AG04450 (cell line): ENCODE measurements around the gene YPEL1. TPM values are rescaled to one million over a fixed set of nuclear protein-coding genes. Genes with fewer than 3 reads are reported as not detected.

Source experiments
- CTCF ChIA-PET: fragments of 300-600, 350-600 bp; formaldehyde crosslinking; extraction: SDS; loops from one replicate; lab custom pipeline; 2022; ENCODE audit warnings: antibody characterized with exemption, inconsistent platforms; lab: Charles Lee
- POLR2A ChIA-PET: fragments of 350-600 bp; formaldehyde crosslinking; extraction: SDS; loops from one replicate; lab custom pipeline; 2021; ENCODE audit warnings: antibody characterized with exemption, inconsistent platforms; lab: Yijun Ruan, JAX
- DNase-seq: peaks from one replicate; pipeline ENCODE4 v3.0.0-alpha.2; 2011; ENCODE audit warnings: low read depth, low spot score
- H3K27ac ChIP-seq: one replicate; pipeline ENCODE4 v1.5.1; 2012; ENCODE audit warnings: low read depth, low read length, control low read depth
- H3K27me3 ChIP-seq: one replicate; pipeline ENCODE4 v1.6.0; 2012; ENCODE audit warnings: low read length; ENCODE audit not compliant: control insufficient read depth, insufficient read depth
- H3K4me3 ChIP-seq: 2 replicates; pipeline ENCODE4 v1.5.1; 2011; ENCODE audit warnings: mild to moderate bottlenecking, low read depth, low read length, control low read depth
- H3K9me3 ChIP-seq: 2 replicates; pipeline ENCODE4 v1.5.1; 2012; ENCODE audit warnings: low read length; ENCODE audit not compliant: control insufficient read depth, insufficient read depth
- CTCF ChIP-seq: IDR thresholded peaks from 2 replicates; pipeline ENCODE4 v1.5.1; 2011; ENCODE audit warnings: low read depth, low read length, control low read depth, inconsistent platforms
- polyA plus RNA-seq: library from polyadenylated mRNA; depleted of rRNA; stranded (reverse); fragments of >200 nt; gene quantifications from 2 replicates; pipeline ENCODE4 v1.2.3, GENCODE V29; 2011

Gene YPEL1
- polyA plus RNA-seq, 1 experiment = 5.5 TPM

GRCh38 chr22:21707677-21708076 is 27.9 kb downstream of the YPEL1 start:
- Histone ChIP-seq H3K27me3 (no peaks in the 10 kb centered on the region), H3K4me3 (no peak overlapping the region), H3K9me3 (no peaks in the 10 kb centered on the region), H3K27ac (no peak overlapping the region)
- POLR2A ChIA-PET = interaction anchor here (0.6 kb wide), 1 partner anchor 10 kb away, joined by 5 read pairs; no protein-coding TSS in a partner anchor
- DNase-seq = no peak
- TF ChIP-seq CTCF = no peak
- CTCF ChIA-PET = interaction anchor here (0.6 to 1.4 kb wide), 2 partner anchors 230 to 246 kb away, joined by 3 to 4 read pairs; no protein-coding TSS in a partner anchor

GRCh38 chr22:21703684-21704316 is 31.8 kb downstream of the YPEL1 start:
- POLR2A ChIA-PET = no interaction called here
- no peak overlapping the region for H3K4me3 ChIP-seq
- H3K27ac ChIP-seq = no peak overlapping the region
- H3K27me3 ChIP-seq = no peaks in the 10 kb centered on the region
- DNase-seq = no peak
- no peak for TF ChIP-seq CTCF
- CTCF ChIA-PET = no interaction called here
- no peaks in the 10 kb centered on the region for H3K9me3 ChIP-seq

GRCh38 chr22:21702700-21703683 is 32.6 kb downstream of the YPEL1 start:
- no peaks in the 10 kb centered on the region for H3K27me3 ChIP-seq
- POLR2A ChIA-PET = no interaction called here
- TF ChIP-seq CTCF = no peak
- no peak overlapping the region for H3K27ac ChIP-seq
- no peak overlapping the region for H3K4me3 ChIP-seq
- DNase-seq = no peak
- H3K9me3 ChIP-seq = no peaks in the 10 kb centered on the region
- CTCF ChIA-PET = interaction anchor here (0.6 kb wide), 1 partner anchor 187 kb away, joined by 3 read pairs; no protein-coding TSS in a partner anchor

- no peak for TF ChIP-seq CTCF
These were observed 33.5 kb downstream of the YPEL1 start for GRCh38 chr22:21702094-21702493.

More at GRCh38 chr22:21702094-21702493, 33.5 kb downstream of the YPEL1 start:
- Histone ChIP-seq H3K27ac (no peak overlapping the region), H3K9me3 (no peaks in the 10 kb centered on the region), H3K27me3 (no peaks in the 10 kb centered on the region), H3K4me3 (no peak overlapping the region)
- CTCF ChIA-PET = no interaction called here
- DNase-seq = no peak
- POLR2A ChIA-PET = no interaction called here
